Ishikawa (cell line): ENCODE measurements around the gene PTDSS2.

Experiments
- CEBPB ChIP-seq: IDR thresholded peaks from 2 replicates; pipeline ENCODE4 v1.6.1; 2012
- CREB1 ChIP-seq: IDR thresholded peaks from 2 replicates; pipeline ENCODE4 v1.6.1; 2012; ENCODE audit warnings: low read depth
- EGR1 ChIP-seq: IDR thresholded peaks from 2 replicates; pipeline ENCODE4 v1.6.1; 2012
- EP300 ChIP-seq: IDR thresholded peaks from 2 replicates; pipeline ENCODE4 v1.6.1; 2012; ENCODE audit warnings: borderline replicate concordance
- FOXM1 ChIP-seq: IDR thresholded peaks from 2 replicates; pipeline ENCODE4 v1.6.1; 2012; ENCODE audit warnings: low read depth, borderline replicate concordance
- RAD21 ChIP-seq: IDR thresholded peaks from 2 replicates; pipeline ENCODE4 v1.6.1; 2012; ENCODE audit warnings: low read depth
- TAF1 ChIP-seq: IDR thresholded peaks from 2 replicates; pipeline ENCODE4 v1.6.1; 2012; ENCODE audit warnings: low read depth, mild to moderate bottlenecking
- TCF12 ChIP-seq: IDR thresholded peaks from 2 replicates; pipeline ENCODE4 v1.6.1; 2012; ENCODE audit warnings: low read depth
- TEAD4 ChIP-seq: IDR thresholded peaks from 2 replicates; pipeline ENCODE4 v1.6.1; 2012
- YY1 ChIP-seq: IDR thresholded peaks from 2 replicates; pipeline ENCODE4 v1.6.1; 2012; ENCODE audit warnings: low read depth
- TF ChIP-seq, protein P1 (sequence below): IDR thresholded peaks from 2 replicates; pipeline ENCODE4 v1.6.1; 2012; ENCODE audit warnings: low read depth, mild to moderate bottlenecking

DNA sequence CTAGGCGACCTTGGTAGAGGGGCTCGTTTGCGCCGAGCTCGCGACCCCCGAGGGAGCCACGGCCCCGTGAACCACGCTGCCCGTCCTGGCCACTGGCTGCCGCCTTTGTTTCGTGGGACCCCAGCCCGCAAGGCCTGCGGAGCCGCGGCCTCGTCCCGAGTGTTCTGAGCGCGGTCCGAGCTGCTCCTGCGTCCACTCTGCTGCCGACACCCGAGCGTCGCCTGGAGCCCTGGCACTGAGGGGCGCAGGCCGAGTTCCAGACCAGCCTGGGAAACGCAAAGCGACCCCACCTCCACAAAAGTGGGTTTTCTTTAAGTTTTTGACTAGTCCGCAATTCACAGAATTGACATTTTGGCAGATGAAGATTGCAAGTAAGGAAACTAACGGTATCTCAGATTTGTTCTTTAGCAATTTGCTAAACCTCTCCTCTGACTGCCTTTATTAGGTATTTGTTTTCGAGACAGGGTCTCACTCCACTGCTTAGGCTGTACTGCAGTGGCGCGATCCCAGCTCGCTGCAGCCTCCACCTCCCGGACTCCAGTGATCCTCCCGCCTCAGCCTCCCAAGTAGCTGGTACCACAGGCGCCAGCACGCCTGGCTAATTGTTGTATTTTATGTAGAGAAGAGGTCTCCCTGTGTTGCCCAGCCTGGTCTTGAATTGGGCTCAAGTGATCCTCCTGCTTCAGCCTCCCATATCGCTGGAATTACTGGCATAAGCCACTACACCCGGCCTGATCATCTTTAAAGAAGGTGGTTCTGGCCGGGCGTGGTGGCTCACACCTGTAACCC is 57.8 kb downstream of the PTDSS2 start:
- TF ChIP-seq CEBPB: no peak
- TF ChIP-seq TEAD4: no peak
- TF ChIP-seq EP300: no peak
- no peak for TF ChIP-seq EGR1
- TF ChIP-seq TAF1: no peak
- TF ChIP-seq TCF12: no peak
- TF ChIP-seq FOXM1: no peak
- no peak for TF ChIP-seq RAD21
- TF ChIP-seq CREB1: no peak
- TF ChIP-seq, protein P1, sequence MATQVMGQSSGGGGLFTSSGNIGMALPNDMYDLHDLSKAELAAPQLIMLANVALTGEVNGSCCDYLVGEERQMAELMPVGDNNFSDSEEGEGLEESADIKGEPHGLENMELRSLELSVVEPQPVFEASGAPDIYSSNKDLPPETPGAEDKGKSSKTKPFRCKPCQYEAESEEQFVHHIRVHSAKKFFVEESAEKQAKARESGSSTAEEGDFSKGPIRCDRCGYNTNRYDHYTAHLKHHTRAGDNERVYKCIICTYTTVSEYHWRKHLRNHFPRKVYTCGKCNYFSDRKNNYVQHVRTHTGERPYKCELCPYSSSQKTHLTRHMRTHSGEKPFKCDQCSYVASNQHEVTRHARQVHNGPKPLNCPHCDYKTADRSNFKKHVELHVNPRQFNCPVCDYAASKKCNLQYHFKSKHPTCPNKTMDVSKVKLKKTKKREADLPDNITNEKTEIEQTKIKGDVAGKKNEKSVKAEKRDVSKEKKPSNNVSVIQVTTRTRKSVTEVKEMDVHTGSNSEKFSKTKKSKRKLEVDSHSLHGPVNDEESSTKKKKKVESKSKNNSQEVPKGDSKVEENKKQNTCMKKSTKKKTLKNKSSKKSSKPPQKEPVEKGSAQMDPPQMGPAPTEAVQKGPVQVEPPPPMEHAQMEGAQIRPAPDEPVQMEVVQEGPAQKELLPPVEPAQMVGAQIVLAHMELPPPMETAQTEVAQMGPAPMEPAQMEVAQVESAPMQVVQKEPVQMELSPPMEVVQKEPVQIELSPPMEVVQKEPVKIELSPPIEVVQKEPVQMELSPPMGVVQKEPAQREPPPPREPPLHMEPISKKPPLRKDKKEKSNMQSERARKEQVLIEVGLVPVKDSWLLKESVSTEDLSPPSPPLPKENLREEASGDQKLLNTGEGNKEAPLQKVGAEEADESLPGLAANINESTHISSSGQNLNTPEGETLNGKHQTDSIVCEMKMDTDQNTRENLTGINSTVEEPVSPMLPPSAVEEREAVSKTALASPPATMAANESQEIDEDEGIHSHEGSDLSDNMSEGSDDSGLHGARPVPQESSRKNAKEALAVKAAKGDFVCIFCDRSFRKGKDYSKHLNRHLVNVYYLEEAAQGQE: no peak
- TF ChIP-seq YY1: no peak
